ENCODE results near the gene MSLN.
"Not testable (repeated sequence)": the region's sequence is repeated elsewhere in the genome, so short reads cannot be mapped to it uniquely, and the experiment has no call there.

Gene MSLN

GRCh38 chr16:760065-760464 lies 469 bp upstream of the MSLN start:
- DNase-seq (ENCODE audit: low read depth): no peak

GRCh38 chr16:761625-762513 lies 1.3 kb downstream of the MSLN start:
- no peak for DNase-seq (ENCODE audit: low read depth)

- DNase-seq (ENCODE audit: low read depth): no peak
Observed at GRCh38 chr16:762595-763268, 2.2 kb downstream of the MSLN start.

- no peak for DNase-seq (ENCODE audit: low read depth)
Observed at GRCh38 chr16:763369-764183, 3.0 kb downstream of the MSLN start.

GRCh38 chr16:764184-764750 lies 3.7 kb downstream of the MSLN start:
- DNase-seq (ENCODE audit: low read depth): no peak

- DNase-seq (ENCODE audit: low read depth): no peak
Observed at GRCh38 chr16:764848-765487, 4.4 kb downstream of the MSLN start.

GRCh38 chr16:765488-765865 lies 4.9 kb downstream of the MSLN start:
- DNase-seq (ENCODE audit: low read depth): no peak

GRCh38 chr16:766008-766819 lies 5.7 kb downstream of the MSLN start:
- no peak for DNase-seq (ENCODE audit: low read depth)

GRCh38 chr16:766820-767640 lies 6.5 kb downstream of the MSLN start:
- no peak for DNase-seq (ENCODE audit: low read depth)

- no peak for DNase-seq (ENCODE audit: low read depth)
Observed at GRCh38 chr16:767743-768235, 7.3 kb downstream of the MSLN start.

GRCh38 chr16:768428-768827 lies 7.9 kb downstream of the MSLN start:
- no peak for DNase-seq (ENCODE audit: low read depth)

- no peak for DNase-seq (ENCODE audit: low read depth)
Observed at GRCh38 chr16:769184-769784, 8.8 kb downstream of the MSLN start.

GRCh38 chr16:769934-770333 lies 9.4 kb downstream of the MSLN start:
- DNase-seq (ENCODE audit: low read depth): no peak

- no peak for DNase-seq (ENCODE audit: low read depth)
Observed at GRCh38 chr16:770411-770810, 9.9 kb downstream of the MSLN start.

- no peak for DNase-seq (ENCODE audit: low read depth)
Observed at GRCh38 chr16:772959-773358, 12.4 kb downstream of the MSLN start.

- DNase-seq (ENCODE audit: low read depth): no peak
Observed at GRCh38 chr16:774086-775001, 13.8 kb downstream of the MSLN start.

- DNase-seq (ENCODE audit: low read depth): no peak
Observed at GRCh38 chr16:775236-775796, 14.8 kb downstream of the MSLN start.

GRCh38 chr16:776298-776697 lies 15.8 kb downstream of the MSLN start:
- not testable (repeated sequence) for DNase-seq (ENCODE audit: low read depth)

Measured in activated T-cell treated with anti-CD3 and anti-CD28 coated beads for 1 hour (primary cell).